HG02759 (cell line): Measurements from ENCODE around the gene AMOTL1.

Experiments
- ATAC-seq: cut with Tn5 transposase; IDR thresholded peaks from one replicate; pipeline ENCODE4 v1.9.1; 2021; ENCODE audit warnings: mild to moderate bottlenecking, moderate library complexity; ENCODE audit not compliant: unreplicated experiment

AMOTL1 gene

GRCh38 chr11:94742665-94743064 lies 25.5 kb upstream of the AMOTL1 start:
- ATAC-seq, result no peak

GRCh38 chr11:94746721-94747120 lies 21.4 kb upstream of the AMOTL1 start:
- ATAC-seq, result no peak

GRCh38 chr11:94747146-94747545 lies 21.0 kb upstream of the AMOTL1 start:
- ATAC-seq, result no peak

DNA sequence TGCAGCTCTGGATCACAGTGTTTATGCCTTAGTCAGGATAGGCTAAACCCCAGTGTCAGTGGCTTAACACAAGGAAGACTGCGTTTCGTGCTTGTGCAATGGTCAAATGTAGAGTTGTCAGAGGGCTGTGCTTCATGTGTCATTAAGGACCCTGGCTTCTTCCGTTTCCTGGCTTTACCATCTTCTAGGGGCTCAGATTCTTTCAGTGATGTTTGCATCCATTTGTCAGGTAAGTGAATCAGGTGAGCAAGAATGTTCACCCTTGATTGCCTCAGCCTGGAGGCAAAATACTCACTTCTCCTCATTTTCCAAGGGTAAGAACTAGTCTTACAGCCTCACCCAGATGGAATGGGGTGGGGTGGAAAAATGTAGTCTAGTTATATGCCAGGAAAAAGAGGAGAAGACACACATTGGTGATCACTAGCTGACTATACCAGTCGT lies 20.5 kb upstream of the AMOTL1 start:
- no peak for ATAC-seq

GRCh38 chr11:94749369-94749768 lies 18.8 kb upstream of the AMOTL1 start:
- no peak for ATAC-seq

DNA sequence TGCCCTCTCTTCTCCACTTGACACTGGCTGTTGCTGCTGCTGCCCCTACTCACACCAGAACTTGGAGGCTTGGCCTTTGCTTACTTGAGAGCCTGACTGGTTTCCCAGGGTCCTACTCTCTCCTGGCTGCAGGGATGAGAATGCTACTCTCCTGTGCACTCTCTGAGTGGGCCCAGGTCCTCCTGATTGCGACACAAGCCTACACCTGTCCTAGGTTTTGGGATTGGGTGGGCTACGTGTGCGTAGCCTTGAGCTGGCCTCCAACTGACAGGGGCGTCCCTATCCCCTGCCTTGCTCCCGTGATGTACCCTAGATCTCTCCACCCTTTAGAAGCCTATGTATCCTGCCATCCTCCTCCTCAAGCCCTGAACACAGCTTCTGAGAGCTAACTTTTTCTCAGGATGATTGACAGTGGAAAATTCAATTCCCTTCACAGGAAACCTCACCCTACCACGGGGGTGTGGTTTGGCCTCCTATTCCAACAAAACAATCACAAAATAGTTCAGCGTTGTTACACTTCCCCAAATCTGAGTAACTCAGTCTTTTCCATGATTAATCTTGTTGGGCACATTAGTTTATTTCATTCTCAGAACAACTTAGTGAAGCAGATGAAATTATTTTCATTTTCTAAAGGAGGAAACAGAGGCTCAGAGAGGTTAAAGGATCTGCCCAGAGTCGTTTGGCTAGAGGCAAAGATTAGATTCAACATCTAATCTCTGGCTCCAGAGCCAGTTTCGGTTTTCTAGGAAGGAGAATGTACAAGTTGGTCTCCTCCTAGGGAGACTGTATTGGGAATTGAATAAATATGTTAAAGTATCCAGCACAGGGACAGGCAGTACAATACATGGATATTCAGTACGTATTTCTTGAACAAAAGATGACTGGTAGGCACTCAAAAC lies 17.6 kb upstream of the AMOTL1 start:
- no peak for ATAC-seq

DNA sequence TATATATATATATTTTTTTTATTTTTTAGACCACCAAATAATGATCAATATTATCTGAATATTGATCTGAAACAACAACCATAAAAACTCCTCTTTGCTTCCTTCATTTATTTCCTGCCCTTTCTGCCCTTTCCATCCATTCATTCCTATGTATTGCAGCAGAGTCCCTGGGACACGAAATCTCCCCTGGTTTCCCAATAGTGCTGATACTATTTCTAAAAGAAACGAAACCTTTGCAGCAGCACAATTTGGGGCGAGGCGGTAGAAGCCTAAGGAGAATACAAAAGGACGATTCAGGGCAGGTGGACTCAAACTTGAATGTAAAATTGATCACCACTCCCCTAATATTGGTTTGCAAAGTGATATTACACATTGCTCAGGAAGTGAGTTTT lies 16.9 kb upstream of the AMOTL1 start:
- ATAC-seq, result no peak

- no peak for ATAC-seq
These were observed 16.4 kb upstream of the AMOTL1 start for GRCh38 chr11:94751786-94752185.

- no peak for ATAC-seq
These were observed 14.5 kb upstream of the AMOTL1 start for GRCh38 chr11:94753630-94754029.

DNA sequence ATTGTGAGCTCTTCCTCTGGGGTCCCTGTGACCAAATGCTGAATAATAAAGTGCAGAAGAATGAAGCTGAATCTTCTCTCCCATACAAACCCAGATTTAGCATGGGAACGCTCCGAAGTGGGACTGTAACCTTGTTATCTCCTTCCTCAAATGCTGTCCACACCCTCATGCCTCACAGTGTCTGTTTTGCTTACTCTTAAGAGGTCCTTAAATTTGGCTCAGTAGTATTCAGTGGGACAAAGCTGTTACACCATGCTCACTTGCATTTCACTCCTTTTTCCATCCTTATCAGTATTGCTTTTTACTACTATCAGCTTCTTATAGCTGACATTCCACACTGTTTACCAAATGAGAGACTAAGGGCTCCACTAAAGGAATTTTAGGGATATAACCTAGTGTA lies 13.8 kb upstream of the AMOTL1 start:
- no peak for ATAC-seq

DNA sequence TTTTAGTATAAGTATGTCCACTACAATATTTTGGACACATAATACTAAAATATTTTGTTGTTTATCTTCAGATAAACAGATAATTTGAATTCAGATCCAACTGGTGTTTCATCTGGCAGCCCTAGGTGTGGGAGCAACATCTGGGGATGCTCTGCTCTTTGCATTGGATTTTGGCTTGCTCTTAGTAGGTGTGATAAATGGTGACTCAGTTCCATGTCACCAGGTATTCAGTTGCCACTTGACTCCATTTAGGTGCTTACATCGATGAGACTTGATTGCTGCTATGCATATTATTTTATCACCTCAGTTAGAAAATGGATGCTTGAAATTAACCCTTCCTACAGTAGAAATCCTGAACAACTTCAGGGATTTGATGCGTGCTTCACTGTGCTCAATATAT lies 13.3 kb upstream of the AMOTL1 start:
- ATAC-seq, result no peak

DNA sequence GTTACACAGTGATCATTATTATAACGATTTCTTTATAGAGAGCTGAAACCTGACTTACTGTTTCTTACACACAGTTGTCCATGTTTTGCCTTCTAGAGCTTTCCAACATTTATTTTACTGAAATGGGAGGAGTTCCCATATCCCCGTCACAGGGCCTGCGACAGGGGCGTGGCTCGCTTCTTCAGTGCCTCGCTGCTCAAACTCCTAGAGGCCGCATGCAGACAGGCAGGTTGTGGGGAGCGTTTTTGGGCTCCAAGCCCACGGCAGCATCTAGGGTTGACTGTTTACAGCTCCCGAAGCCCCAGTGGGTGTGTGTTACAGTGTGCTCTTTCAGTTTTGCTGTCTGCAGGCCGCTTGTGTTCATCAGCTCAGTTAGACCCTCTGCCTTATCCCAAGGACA lies 12.7 kb upstream of the AMOTL1 start:
- no peak for ATAC-seq

GRCh38 chr11:94757037-94757735 lies 11.0 kb upstream of the AMOTL1 start:
- peak; percentile 74 for ATAC-seq

GRCh38 chr11:94758666-94759065 lies 9.5 kb upstream of the AMOTL1 start:
- no peak for ATAC-seq

GRCh38 chr11:94759522-94759921 lies 8.6 kb upstream of the AMOTL1 start:
- ATAC-seq, result no peak

DNA sequence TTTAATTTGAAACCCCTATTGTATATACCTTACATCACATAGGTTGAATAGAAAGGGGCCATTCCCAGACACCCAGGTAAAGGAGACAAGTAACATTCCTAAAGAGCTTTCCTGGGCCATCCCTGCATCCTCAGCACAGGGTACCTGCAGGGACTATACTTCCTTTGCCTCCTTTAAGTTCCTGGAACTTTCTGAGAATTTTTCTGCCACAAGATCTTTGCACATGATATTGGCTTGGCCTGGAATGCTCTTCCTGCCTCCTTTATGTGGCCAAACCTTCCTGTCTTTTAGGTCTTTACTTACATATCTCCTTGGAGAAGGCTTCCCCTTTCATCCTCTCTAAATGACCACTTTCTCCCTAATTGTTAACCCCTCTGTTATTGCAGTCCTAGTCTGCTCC lies 7.9 kb upstream of the AMOTL1 start:
- ATAC-seq, result no peak

- ATAC-seq, result no peak
These were observed 5.9 kb upstream of the AMOTL1 start for GRCh38 chr11:94762208-94762607.

- ATAC-seq, result no peak
These were observed 5.2 kb upstream of the AMOTL1 start for GRCh38 chr11:94762995-94763394.

DNA sequence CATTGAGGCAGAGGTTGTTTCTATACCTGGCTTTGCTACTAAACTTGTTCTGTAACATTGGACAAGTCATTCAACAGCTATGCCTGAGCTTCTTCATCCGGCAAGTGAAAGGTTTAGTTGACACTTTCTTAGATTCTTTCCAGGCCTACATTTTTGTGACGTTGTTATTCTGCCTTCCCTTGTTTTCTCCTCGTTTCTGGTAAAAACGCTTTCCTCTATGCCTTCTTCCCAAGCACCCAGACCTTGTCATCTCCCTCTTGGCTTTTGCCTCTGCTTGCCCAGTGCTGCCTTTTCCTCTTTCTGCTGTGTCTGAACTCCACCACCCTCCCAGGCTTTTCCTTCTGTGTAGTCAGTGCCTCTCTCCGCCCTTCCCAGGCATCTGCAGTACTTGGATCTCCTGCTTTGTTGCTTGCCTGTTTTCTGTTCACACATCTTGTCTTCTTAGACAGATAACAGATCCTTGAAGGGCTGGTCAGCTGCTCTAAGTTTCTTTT lies 1.4 kb upstream of the AMOTL1 start:
- no peak for ATAC-seq

DNA sequence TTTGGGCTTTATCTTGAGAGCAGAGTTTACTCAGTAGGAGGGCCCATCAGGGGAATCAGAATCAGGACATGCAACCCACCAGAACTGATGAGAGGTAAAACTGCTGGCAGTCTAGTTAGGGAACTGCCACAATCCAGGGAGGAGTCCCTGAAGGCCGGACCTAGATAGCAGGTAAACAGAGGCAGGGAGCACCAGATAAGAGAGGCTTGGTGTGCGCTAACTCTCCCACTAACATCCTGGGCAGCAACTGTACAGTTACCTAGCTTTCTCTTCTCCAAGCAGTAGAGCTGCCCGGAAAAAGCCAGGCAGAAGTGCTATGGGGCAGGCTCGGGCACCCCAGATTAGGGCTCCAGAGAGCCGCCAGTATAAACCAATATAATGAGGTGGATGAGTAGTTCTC lies 865 bp upstream of the AMOTL1 start:
- no peak for ATAC-seq

DNA sequence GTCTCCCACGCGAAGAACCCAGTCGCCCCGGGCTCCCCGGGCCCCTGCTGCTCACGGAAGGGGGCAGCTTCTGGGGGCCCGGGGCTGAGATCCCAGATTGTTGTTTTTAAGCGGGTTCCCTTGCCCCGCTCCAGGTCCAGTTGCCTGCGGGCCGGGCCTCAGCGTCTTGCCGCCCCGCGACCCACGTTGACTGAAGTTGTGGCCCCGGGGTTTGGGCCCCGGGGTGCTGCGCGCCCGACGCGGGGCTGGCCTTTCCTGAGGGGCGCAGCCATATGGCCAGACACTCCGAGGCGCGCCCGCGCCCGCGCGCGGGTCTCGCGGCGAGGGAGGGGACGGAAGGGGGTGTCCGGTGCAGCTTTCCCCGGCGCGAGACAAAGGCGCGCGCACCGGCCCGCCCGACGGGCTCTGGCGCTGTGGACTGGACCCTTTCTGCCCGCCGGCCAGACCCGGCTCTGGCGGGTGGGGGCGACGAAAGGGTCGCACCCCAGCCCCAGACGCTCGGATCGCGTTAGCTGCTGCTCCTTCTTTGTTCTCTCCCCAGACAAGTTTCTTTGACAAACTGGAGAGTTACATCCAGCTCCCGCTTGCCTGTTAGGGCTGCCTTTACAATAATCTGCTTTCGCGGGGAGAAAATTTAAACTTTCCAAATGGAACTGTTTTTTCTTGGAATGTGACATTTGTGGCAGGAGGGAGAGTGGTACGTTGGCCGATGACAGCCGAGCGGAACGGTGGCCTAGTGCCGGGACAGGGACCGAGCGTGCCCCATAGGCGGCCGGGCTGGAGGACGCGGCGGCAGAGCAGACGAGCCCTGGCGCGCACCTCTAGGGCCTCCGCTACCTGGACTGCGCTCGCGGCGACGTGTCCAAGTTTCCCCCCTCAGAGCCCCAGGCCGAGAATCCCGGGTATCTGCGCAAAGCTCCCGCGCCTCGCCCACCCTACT lies 716 bp downstream of the AMOTL1 start:
- peak; percentile 44 for ATAC-seq
